Measurements from ENCODE around the gene URM1.

URM1 gene

DNA sequence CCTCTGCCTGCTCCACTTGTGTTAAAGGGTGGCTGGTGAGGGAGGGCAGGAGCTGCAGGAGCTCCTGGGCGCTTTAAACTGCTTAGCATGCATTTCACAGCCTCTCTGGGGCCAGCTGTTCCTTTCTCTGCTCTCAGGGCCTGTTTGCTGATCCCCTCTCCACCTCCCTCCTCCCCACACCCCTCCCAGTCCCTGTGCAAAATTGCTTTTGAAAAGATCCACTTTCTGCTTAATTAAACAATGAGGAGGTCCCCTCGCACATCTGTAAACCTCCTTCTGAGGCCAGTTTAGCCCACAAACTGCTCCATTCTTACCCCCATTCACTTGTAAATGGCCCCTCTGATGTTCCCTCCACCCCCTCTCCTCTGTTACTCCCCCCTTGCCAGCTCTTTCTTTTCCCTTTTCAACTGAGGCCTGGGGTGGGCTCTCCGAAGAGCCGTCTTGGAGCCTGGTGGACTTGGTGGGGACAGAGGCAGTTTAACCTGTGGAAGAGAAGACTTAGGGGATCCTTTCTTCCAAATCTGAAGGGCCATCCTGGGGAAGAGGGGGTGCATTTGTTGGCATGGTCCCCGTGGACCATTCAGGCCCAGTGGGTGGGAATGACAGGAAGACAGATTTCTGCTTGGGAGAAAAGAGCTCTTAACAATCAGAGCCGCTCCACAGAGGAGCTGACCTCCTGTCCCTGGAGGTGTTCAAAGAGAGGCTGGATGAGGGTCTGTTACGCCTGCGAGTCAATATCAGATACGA is 12.0 kb downstream of the URM1 start:
- H3K9ac ChIP-seq (ENCODE audit: low read length in 5 of 5) = no peak overlapping the region
- no peak overlapping the region for H3K27ac ChIP-seq (ENCODE audit: low read depth, low read length)
- peaks cover 0 to 80% (median 59%) of the 10 kb centered on the region in 5 donors for H3K36me3 ChIP-seq (ENCODE audit: control insufficient read depth in 5 of 5, insufficient read depth in 5 of 5, low read length in 5 of 5)

DNA sequence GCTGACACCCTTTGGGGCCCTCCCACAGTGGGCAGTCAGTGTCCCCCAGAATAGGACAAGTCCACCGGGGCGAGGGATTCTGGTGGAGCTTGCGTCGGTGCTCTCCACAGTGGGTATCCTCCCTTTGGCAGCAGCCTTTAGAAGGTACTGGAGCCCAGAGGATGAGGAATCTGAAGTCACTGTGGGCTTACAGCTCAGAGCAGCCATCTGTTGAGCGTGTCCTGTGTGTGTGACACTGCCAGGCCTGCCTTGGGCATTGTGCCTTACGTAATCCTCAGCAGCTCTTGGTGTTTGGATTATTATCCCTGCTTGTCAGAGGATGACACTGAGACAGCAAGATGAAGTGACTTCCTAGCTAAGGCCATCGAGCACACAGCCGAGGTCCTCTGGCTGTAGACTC is 12.6 kb downstream of the URM1 start:
- Histone ChIP-seq H3K27ac (ENCODE audit: low read depth, low read length) (no peak overlapping the region), H3K4me1 (ENCODE audit: control insufficient read depth in 5 of 5, insufficient read depth in 5 of 5, low read length in 5 of 5) (no peaks in the 10 kb centered on the region), H3K4me3 (ENCODE audit: low read depth in 1 of 5, low read length in 5 of 5) (no peak overlapping the region), H3K9ac (ENCODE audit: low read length in 5 of 5) (no peak overlapping the region), H3K27me3 (ENCODE audit: control insufficient read depth in 5 of 5, insufficient read depth in 4 of 5, low read length in 5 of 5) (no peaks in the 10 kb centered on the region), H3K36me3 (ENCODE audit: control insufficient read depth in 5 of 5, insufficient read depth in 5 of 5, low read length in 5 of 5) (peaks cover 0 to 82% (median 62%) of the 10 kb centered on the region in 5 donors), H3K9me3 (ENCODE audit: control insufficient read depth in 5 of 5, low read length in 5 of 5) (no peaks in the 10 kb centered on the region)

More for the DNA sequence above, 12.0 kb downstream of the URM1 start:
- Histone ChIP-seq H3K4me1 (ENCODE audit: control insufficient read depth in 5 of 5, insufficient read depth in 5 of 5, low read length in 5 of 5) (no peaks in the 10 kb centered on the region), H3K9me3 (ENCODE audit: control insufficient read depth in 5 of 5, low read length in 5 of 5) (no peaks in the 10 kb centered on the region), H3K27me3 (ENCODE audit: control insufficient read depth in 5 of 5, insufficient read depth in 4 of 5, low read length in 5 of 5) (no peaks in the 10 kb centered on the region), H3K4me3 (ENCODE audit: low read depth in 1 of 5, low read length in 5 of 5) (no peak overlapping the region)

DNA sequence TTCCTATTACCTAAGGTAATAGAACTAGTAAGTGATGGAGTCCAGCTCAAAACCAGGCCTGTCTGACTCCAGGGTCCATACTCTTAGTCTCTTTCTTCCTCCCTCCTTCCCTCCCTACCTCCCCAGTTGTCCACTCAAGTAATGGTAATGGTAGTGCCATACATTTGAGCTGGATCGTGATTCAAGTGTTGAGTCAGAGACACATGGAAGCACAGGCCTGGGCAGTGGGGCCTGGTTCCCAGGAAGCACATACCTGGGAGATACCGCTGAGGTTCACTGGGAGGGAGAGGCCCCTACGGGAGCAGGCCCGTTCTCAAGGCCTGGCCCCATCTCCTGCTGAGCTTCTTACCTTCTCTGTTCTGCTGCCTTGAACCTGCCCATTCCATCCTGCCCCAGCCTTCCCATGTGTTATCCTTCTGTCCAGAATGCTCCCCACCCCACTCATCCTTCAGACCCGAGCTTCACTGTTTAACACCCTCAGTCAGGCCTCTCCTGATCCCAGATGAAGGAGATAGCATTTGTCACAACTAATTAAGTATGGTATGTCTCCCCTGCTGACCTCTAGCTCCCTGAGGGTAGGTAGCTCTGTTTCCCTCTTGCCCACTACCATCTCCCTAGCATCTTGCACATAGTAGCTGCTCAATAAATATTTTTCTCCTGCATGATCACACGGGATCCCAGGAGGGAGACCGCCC is 13.8 kb downstream of the URM1 start:
- no peaks in the 10 kb centered on the region for H3K27me3 ChIP-seq (ENCODE audit: control insufficient read depth in 5 of 5, insufficient read depth in 4 of 5, low read length in 5 of 5)
- peaks cover 0 to 88% (median 70%) of the 10 kb centered on the region in 5 donors for H3K36me3 ChIP-seq (ENCODE audit: control insufficient read depth in 5 of 5, insufficient read depth in 5 of 5, low read length in 5 of 5)
- no peaks in the 10 kb centered on the region for H3K4me1 ChIP-seq (ENCODE audit: control insufficient read depth in 5 of 5, insufficient read depth in 5 of 5, low read length in 5 of 5)
- H3K9ac ChIP-seq (ENCODE audit: low read length in 5 of 5) = peak overlapping the region in 1 of 5 donors; percentile 10
- no peak overlapping the region for H3K27ac ChIP-seq (ENCODE audit: low read depth, low read length)
- no peaks in the 10 kb centered on the region for H3K9me3 ChIP-seq (ENCODE audit: control insufficient read depth in 5 of 5, low read length in 5 of 5)
- no peak overlapping the region for H3K4me3 ChIP-seq (ENCODE audit: low read depth in 1 of 5, low read length in 5 of 5)

DNA sequence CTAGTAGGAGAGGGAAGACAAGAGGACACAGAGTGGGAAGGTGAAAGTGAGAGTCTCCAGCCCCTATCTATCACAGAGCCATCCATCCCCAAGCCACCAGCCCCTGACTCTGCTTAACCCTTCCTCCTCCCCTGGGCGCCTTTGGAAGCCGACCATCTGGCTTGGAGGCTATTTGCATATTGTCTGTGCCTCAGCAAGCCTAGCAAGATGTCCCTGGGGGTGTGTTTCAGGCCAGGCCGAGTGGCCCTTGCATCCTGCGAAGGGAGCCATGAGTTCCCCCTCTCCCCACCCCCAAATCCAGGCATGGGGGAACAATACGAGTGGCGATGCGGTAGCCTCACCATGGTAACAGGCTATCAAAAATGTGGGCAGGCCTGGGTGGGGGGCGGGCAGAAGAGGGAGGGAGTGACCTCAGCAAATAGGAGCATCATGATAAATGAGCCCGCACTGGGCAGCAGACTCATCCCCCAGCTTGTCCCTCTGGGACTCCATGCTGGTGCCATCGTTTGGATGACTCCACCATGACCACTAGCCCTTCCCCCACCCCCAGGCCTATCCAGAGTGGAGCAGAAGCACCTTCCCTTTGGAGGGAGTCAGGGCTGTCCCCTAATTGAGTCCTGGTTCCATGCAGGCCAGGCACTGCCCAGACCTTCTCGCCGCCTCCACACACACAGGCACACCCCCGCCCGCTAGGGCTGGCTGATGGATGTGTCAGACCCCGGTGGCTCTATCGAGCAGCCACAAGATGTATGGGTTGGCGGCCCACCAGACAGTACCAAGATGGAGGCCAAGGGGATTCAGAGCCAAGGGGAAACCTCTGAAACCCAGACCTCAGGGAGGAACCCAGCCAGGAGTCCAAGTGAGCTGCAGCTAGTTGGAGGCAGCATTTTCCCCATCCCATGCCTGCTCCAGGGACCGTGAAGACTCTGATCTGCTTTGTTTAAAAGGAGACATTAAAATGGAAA is 14.6 kb downstream of the URM1 start:
- H3K36me3 ChIP-seq (ENCODE audit: control insufficient read depth in 5 of 5, insufficient read depth in 5 of 5, low read length in 5 of 5) = peaks cover 0 to 87% (median 73%) of the 10 kb centered on the region in 5 donors
- H3K4me3 ChIP-seq (ENCODE audit: low read depth in 1 of 5, low read length in 5 of 5) = no peak overlapping the region
- H3K9me3 ChIP-seq (ENCODE audit: control insufficient read depth in 5 of 5, low read length in 5 of 5) = no peaks in the 10 kb centered on the region
- H3K9ac ChIP-seq (ENCODE audit: low read length in 5 of 5) = peak overlapping the region in 1 of 5 donors; percentile 10
- H3K27ac ChIP-seq (ENCODE audit: low read depth, low read length) = no peak overlapping the region
- no peaks in the 10 kb centered on the region for H3K27me3 ChIP-seq (ENCODE audit: control insufficient read depth in 5 of 5, insufficient read depth in 4 of 5, low read length in 5 of 5)
- H3K4me1 ChIP-seq (ENCODE audit: control insufficient read depth in 5 of 5, insufficient read depth in 5 of 5, low read length in 5 of 5) = no peaks in the 10 kb centered on the region

DNA sequence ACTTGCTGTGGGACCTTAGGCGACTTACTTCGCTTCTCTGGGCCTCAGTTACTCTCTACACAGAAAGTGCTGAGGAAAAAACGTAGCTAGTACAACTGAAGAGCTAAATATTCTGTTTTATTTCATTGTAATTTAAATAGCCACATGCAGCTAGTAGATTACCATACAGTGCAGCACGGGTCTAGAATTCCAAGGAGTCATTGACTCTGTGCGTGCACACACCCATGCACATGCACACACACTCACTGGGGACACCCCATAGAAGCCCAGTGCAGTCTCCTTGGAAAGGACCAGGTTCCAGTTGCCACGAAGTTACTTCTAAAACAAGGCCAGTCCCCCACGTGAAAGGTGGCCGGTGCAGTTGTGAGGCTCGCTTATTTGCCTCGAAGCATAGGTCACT is 17.0 kb downstream of the URM1 start:
- Histone ChIP-seq H3K9me3 (ENCODE audit: control insufficient read depth in 5 of 5, low read length in 5 of 5) (no peaks in the 10 kb centered on the region), H3K36me3 (ENCODE audit: control insufficient read depth in 5 of 5, insufficient read depth in 5 of 5, low read length in 5 of 5) (peaks cover 0 to 90% (median 81%) of the 10 kb centered on the region in 5 donors), H3K27ac (ENCODE audit: low read depth, low read length) (no peak overlapping the region), H3K9ac (ENCODE audit: low read length in 5 of 5) (no peak overlapping the region), H3K4me3 (ENCODE audit: low read depth in 1 of 5, low read length in 5 of 5) (no peak overlapping the region), H3K4me1 (ENCODE audit: control insufficient read depth in 5 of 5, insufficient read depth in 5 of 5, low read length in 5 of 5) (no peaks in the 10 kb centered on the region), H3K27me3 (ENCODE audit: control insufficient read depth in 5 of 5, insufficient read depth in 4 of 5, low read length in 5 of 5) (no peaks in the 10 kb centered on the region)

DNA sequence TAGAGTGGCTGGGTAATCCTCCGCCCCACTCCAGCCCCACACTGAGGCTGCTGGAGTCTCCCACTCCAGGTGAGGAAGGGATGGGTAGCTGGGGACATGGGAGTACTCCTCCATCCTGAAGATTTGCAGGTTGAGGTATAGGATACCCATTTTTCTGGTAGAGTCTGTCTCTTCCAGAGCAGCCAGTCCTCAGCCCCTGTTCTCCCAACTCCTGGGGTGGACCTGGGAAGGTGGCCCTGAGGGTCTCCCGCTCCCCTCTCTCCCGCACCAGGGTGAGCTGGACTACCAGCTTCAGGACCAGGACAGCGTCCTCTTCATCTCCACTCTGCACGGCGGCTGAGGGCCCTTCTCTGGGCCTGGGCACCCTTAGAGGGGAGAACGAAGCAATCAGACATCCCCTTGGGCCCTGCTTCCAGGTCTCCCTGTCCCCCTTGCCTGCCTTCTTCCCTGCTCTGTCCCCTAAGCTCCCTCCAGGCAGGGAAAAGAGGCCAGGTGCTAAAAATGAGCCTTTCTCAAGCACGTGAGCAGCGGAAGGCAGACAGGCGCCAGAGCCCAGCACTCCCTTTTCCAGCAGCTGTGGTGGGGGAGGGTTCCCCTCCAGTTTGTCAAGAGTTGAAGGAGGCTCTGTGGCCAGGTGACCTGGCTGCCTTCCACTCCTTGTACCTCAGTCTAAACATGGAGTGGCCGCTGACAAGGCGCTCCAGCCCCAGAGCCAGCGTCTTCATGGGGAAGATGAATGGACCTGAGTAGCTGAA is 18.4 kb downstream of the URM1 start:
- Histone ChIP-seq H3K27me3 (ENCODE audit: control insufficient read depth in 5 of 5, insufficient read depth in 4 of 5, low read length in 5 of 5) (no peaks in the 10 kb centered on the region), H3K9ac (ENCODE audit: low read length in 5 of 5) (no peak overlapping the region), H3K4me1 (ENCODE audit: control insufficient read depth in 5 of 5, insufficient read depth in 5 of 5, low read length in 5 of 5) (no peaks in the 10 kb centered on the region), H3K27ac (ENCODE audit: low read depth, low read length) (no peak overlapping the region), H3K4me3 (ENCODE audit: low read depth in 1 of 5, low read length in 5 of 5) (no peak overlapping the region), H3K9me3 (ENCODE audit: control insufficient read depth in 5 of 5, low read length in 5 of 5) (no peaks in the 10 kb centered on the region), H3K36me3 (ENCODE audit: control insufficient read depth in 5 of 5, insufficient read depth in 5 of 5, low read length in 5 of 5) (peaks cover 0 to 78% (median 71%) of the 10 kb centered on the region in 5 donors)

DNA sequence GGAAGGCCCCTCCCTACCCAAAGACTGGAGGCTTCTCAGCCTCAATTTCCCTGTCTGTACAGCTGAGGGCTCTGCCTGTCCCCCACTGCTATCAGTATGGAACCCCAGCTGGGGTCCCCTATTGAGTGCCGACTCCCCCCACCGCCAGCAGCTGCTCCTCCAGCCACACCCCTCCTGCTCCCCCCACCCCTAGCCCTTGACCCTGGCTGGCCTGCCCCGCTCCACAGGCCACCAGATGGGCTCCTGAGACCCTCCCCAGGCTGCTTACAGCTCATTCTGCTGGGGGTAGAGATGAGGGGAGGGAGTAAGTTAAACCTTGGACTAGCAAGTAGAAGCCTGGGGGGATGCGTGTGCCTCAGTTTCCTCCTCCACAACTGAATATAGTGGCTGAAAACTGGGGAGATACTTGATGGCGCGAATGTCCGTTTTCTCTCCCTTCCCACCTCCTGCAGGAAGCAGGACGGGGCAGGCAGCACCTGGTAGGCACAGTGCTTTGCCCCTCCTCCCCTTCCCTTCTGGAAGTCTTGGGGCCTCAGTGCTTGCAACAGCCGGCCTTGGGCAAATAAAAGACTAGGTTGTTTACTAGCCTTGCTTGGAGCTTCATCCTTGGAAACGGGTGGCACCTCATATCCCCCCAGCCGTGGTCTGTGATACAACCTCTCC is 19.1 kb downstream of the URM1 start:
- no peak overlapping the region for H3K27ac ChIP-seq (ENCODE audit: low read depth, low read length)
- no peak overlapping the region for H3K4me3 ChIP-seq (ENCODE audit: low read depth in 1 of 5, low read length in 5 of 5)
- H3K9ac ChIP-seq (ENCODE audit: low read length in 5 of 5) = no peak overlapping the region
- no peaks in the 10 kb centered on the region for H3K4me1 ChIP-seq (ENCODE audit: control insufficient read depth in 5 of 5, insufficient read depth in 5 of 5, low read length in 5 of 5)
- H3K27me3 ChIP-seq (ENCODE audit: control insufficient read depth in 5 of 5, insufficient read depth in 4 of 5, low read length in 5 of 5) = no peaks in the 10 kb centered on the region
- H3K36me3 ChIP-seq (ENCODE audit: control insufficient read depth in 5 of 5, insufficient read depth in 5 of 5, low read length in 5 of 5) = peaks cover 0 to 71% (median 64%) of the 10 kb centered on the region in 5 donors
- H3K9me3 ChIP-seq (ENCODE audit: control insufficient read depth in 5 of 5, low read length in 5 of 5) = no peaks in the 10 kb centered on the region

DNA sequence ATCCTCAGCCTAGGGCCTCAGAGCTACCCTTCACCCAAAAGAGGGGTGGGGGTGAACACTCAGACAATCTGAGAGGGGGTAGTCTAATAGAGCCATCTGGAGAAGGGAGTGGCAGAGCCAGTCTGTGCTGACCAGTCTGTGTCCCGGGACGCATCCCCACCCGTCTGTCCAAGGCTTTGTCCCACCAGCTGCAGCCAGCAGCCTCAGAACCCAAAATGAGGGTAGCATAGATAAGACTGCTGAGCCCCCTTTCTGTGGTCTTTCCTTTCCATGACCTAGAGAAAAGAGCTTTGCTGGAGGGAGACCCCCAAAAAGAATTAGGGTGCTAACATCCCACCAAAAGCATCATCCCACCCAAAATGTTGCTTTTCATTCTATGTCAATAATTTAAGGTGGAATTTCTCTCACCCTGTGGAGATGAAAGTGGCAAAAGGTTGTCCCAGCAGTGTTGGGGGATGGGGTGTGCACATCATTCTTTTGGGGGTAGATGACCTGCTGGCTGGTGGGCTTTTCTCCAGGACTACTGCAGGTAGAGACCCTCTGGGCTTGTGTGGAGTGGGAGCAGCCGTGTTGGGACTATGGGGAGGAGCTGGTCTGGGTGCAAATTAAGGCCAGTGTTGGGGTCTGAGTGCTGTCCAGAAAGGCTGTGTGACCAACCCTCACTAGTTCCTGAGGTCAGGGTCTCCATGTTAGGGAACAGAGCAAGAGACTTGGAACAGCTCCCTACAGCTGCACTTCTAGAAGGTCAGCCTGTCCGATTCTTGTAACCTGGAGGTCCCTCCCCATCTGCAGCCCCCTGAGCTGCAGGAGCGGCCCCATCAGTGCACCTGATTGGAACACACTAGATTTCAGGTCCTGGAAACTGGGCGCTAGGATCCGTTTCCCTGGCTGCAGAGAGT is 19.9 kb downstream of the URM1 start:
- Histone ChIP-seq H3K4me3 (ENCODE audit: low read depth in 1 of 5, low read length in 5 of 5) (no peak overlapping the region), H3K27ac (ENCODE audit: low read depth, low read length) (no peak overlapping the region), H3K9ac (ENCODE audit: low read length in 5 of 5) (no peak overlapping the region), H3K27me3 (ENCODE audit: control insufficient read depth in 5 of 5, insufficient read depth in 4 of 5, low read length in 5 of 5) (no peaks in the 10 kb centered on the region), H3K36me3 (ENCODE audit: control insufficient read depth in 5 of 5, insufficient read depth in 5 of 5, low read length in 5 of 5) (peaks cover 0 to 63% (median 60%) of the 10 kb centered on the region in 5 donors), H3K4me1 (ENCODE audit: control insufficient read depth in 5 of 5, insufficient read depth in 5 of 5, low read length in 5 of 5) (no peaks in the 10 kb centered on the region), H3K9me3 (ENCODE audit: control insufficient read depth in 5 of 5, low read length in 5 of 5) (no peaks in the 10 kb centered on the region)
